ENCODE measurements around the gene NXNL2.

The NXNL2 gene

GRCh38 chr9:88501086-88501485 lies 33.9 kb upstream of the NXNL2 start:
- no peak overlapping the region for H3K4me3 ChIP-seq (ENCODE audit: low read depth, low read length)

GRCh38 chr9:88502552-88503034 lies 32.4 kb upstream of the NXNL2 start:
- H3K4me3 ChIP-seq (ENCODE audit: low read depth, low read length) = no peak overlapping the region
- no peak overlapping the region for H3K27ac ChIP-seq
- TF ChIP-seq CTCF (IDR thresholded peaks at IDR 0.05; ENCODE audit: low read depth, low read length) = no peak
- H3K9me3 ChIP-seq (ENCODE audit: severe bottlenecking) = no peaks in the 10 kb centered on the region
- no peak for DNase-seq
- no peaks in the 10 kb centered on the region for H3K27me3 ChIP-seq (ENCODE audit: insufficient read depth, low read depth, severe bottlenecking)
- no peaks in the 10 kb centered on the region for H3K36me3 ChIP-seq

More at GRCh38 chr9:88501086-88501485, 33.9 kb upstream of the NXNL2 start:
- Histone ChIP-seq H3K36me3 (no peaks in the 10 kb centered on the region), H3K27ac (no peak overlapping the region), H3K27me3 (ENCODE audit: insufficient read depth, low read depth, severe bottlenecking) (no peaks in the 10 kb centered on the region), H3K9me3 (ENCODE audit: severe bottlenecking) (no peaks in the 10 kb centered on the region)
- TF ChIP-seq CTCF (IDR thresholded peaks at IDR 0.05; ENCODE audit: low read depth, low read length) = no peak
- DNase-seq = no peak

DNA sequence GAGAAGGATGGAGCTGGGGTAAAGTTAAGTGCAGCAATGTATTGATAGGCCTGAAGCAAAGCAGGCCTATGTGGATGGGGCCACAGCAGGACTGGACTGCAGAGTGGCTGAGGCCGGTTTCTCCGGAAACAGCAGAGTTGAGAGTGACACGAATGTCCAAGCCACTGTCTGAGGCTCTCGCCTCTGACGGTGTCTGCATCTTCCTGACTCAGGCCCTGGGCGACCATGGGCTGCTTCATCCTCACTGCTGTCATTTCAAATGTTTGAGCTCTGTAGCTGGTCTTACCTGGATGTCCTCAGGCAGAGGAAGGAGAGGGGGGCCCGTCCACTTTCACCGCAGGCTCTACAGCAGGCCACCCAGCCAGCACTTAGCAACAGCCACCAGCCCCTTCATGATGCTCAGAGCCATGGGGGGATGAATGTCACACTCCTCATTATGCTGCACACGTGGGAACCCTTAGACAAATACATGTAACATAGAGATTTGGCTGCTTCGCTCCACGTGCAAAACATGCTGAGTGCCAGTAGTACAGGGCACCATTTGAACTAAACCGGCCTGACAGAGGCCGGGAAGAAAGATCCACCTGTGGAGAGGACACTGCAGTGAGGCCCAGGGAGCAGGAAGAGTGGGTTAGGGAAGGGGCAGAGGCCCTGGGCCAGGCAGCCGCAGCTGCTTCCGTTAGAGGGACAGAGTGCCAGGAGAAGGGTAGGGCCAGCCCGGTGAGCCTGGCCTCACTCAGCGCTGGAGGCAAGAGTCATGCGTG lies 31.7 kb upstream of the NXNL2 start:
- Histone ChIP-seq H3K27me3 (ENCODE audit: insufficient read depth, low read depth, severe bottlenecking) (no peaks in the 10 kb centered on the region), H3K27ac (no peak overlapping the region), H3K4me3 (ENCODE audit: low read depth, low read length) (no peak overlapping the region), H3K9me3 (ENCODE audit: severe bottlenecking) (no peaks in the 10 kb centered on the region), H3K36me3 (no peaks in the 10 kb centered on the region)
- DNase-seq = no peak
- no peak for TF ChIP-seq CTCF (IDR thresholded peaks at IDR 0.05; ENCODE audit: low read depth, low read length)

DNA sequence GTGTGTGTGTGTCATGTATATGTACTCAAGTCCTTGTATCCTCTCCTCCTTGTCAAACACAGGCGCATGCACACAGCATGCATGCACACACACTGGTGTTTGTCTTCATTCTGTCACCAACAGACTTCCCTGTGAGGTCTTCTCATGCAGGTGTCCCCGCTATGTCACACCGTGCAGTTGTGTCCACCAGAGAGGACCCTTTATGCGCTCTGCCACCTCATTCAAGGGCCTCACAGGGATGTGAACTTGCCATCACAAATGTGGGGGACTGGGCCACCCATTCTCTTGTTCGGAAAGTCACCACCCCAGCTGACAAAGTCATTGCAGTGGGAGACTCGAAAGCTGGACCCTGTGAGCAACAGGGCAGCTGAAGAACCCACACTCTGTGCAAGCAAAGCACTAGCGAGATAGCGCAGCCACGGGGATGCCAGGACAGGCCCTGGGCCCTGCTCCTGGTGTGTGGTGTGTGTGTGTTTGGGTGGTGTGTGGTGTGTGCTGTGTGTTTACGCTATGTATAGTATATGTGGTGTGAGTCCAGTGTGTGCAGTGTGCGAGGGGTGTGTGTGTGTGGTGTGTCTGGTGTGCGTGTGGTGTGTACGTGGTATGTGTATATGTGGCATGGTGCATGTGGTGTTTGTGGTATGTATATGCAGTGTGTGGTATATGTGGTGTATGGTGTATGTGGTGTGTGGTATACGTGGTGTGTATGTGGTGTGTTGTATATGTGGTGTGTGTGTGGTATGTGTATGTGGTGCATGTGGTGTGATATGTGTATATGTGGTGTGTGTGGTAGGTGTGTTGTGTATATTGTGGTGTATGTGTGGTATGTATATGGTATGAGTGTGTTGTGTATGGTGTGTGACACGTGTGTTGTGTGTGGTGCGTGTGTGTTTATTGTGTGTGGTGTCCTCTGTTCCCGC lies 30.9 kb upstream of the NXNL2 start:
- Histone ChIP-seq H3K9me3 (ENCODE audit: severe bottlenecking) (no peaks in the 10 kb centered on the region), H3K27ac (no peak overlapping the region), H3K27me3 (ENCODE audit: insufficient read depth, low read depth, severe bottlenecking) (no peaks in the 10 kb centered on the region), H3K4me3 (ENCODE audit: low read depth, low read length) (no peak overlapping the region), H3K36me3 (no peaks in the 10 kb centered on the region)
- no peak for TF ChIP-seq CTCF (IDR thresholded peaks at IDR 0.05; ENCODE audit: low read depth, low read length)
- DNase-seq = no peak

DNA sequence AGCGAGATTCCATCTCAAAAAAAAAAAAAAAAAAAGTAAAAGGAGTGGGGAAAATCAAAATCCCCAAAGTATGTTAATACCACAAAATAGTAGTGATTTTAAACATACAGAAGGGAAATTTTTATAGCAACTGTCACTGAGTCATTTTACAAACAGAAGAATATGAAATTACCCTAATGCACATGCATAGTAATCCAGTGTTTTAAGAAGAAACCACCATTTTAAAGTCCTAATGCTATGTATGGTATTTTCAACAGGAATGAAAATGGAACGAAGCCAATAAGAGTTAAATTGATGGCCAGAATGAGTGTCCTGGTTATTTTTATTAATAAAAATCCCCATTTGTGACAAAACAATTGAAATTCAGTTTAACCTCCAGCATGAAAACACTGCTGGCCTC lies 26.7 kb upstream of the NXNL2 start:
- TF ChIP-seq CTCF (IDR thresholded peaks at IDR 0.05; ENCODE audit: low read depth, low read length) = no peak
- no peak for DNase-seq

More for the DNA sequence above, 26.7 kb upstream of the NXNL2 start:
- H3K4me3 ChIP-seq (ENCODE audit: low read depth, low read length) = no peak overlapping the region
- H3K27ac ChIP-seq = no peak overlapping the region
- H3K27me3 ChIP-seq (ENCODE audit: insufficient read depth, low read depth, severe bottlenecking) = no peaks in the 10 kb centered on the region
- no peaks in the 10 kb centered on the region for H3K9me3 ChIP-seq (ENCODE audit: severe bottlenecking)
- no peaks in the 10 kb centered on the region for H3K36me3 ChIP-seq
